Lower leg skin (tissue), 3 donors: ENCODE results near the gene DDN.

Experiments used
- CTCF ChIP-seq, 3 donors: fragments of 450-650 bp; IDR thresholded peaks; one replicate each; pipeline ENCODE4 v1.5.1; 2016; ENCODE audit warnings: antibody characterized with exemption in 3 of 3, mild to moderate bottlenecking in 3 of 3, moderate library complexity in 2 of 3
- POLR2A ChIP-seq, 2 donors: fragments of 450-650 bp; IDR thresholded peaks; one replicate each; pipeline ENCODE4 v1.6.1; 2016 to 2017; ENCODE audit warnings: antibody characterized with exemption in 2 of 2, mild to moderate bottlenecking in 1 of 2, moderate library complexity in 1 of 2

DNA sequence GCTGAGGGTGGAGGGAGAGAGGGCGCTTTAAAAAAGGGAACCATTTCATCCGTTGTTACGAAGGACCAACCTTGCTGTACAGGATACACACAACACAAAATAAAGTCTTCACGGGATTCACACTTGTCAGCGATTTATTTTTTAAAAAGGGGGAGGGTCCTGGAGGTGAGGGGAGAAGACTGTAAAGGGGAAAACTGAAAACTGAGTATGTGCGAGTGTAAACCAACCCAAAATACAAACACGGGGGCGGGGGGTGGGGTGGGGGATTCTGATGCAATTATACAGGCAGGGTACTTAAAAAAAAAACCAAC lies 19.9 kb upstream of the DDN start:
- TF ChIP-seq CTCF (IDR thresholded peaks at IDR 0.05) (no peak), POLR2A (IDR thresholded peaks at IDR 0.05) (no peak)
